ENCODE measurements around the gene PHLDB3.

PHLDB3 gene

GRCh38 chr19:43489310-43489709, 15.2 kb downstream of the PHLDB3 start:
- no peak overlapping the region for H3K9ac ChIP-seq (ENCODE audit: low read depth, low read length)
- H3K27me3 ChIP-seq (ENCODE audit: control insufficient read depth, insufficient read depth, low read length) = no peaks in the 10 kb centered on the region
- H3K4me3 ChIP-seq (ENCODE audit: low read depth, low read length) = no peak overlapping the region
- no peaks in the 10 kb centered on the region for H3K9me3 ChIP-seq (ENCODE audit: control insufficient read depth, insufficient read depth, low read length)
- no peaks in the 10 kb centered on the region for H3K36me3 ChIP-seq (ENCODE audit: control insufficient read depth, insufficient read depth, low read length)
- H3K4me1 ChIP-seq (ENCODE audit: control insufficient read depth, insufficient read depth, low read length) = no peaks in the 10 kb centered on the region

- H3K36me3 ChIP-seq (ENCODE audit: control insufficient read depth, insufficient read depth, low read length) = no peaks in the 10 kb centered on the region
- no peak overlapping the region for H3K4me3 ChIP-seq (ENCODE audit: low read depth, low read length)
- H3K9me3 ChIP-seq (ENCODE audit: control insufficient read depth, insufficient read depth, low read length) = no peaks in the 10 kb centered on the region
- no peaks in the 10 kb centered on the region for H3K4me1 ChIP-seq (ENCODE audit: control insufficient read depth, insufficient read depth, low read length)
- H3K27me3 ChIP-seq (ENCODE audit: control insufficient read depth, insufficient read depth, low read length) = no peaks in the 10 kb centered on the region
- H3K9ac ChIP-seq (ENCODE audit: low read depth, low read length) = no peak overlapping the region
Measured at GRCh38 chr19:43488179-43488578, 16.4 kb downstream of the PHLDB3 start.

DNA sequence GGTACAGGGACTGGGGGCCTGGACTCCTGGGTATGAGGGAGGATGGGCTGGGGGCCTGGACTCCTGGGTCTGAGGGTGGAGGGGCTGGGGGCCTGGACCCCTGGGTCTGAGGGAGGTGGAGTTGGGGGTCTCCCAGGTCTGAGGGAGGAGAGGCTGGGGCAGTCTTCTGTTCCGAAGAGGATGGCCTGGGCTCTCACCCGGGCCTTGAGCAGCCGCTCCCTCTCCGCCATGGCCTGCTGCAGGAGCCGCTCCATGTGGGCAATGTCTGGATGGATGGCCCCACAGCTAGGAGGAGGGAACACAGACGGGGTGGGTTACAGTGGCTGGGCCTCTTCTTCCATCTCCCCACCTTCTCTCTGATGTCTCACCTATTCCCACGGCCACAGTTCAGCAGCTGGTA, 18.1 kb downstream of the PHLDB3 start:
- H3K27me3 ChIP-seq (ENCODE audit: control insufficient read depth, insufficient read depth, low read length) = no peaks in the 10 kb centered on the region
- no peak overlapping the region for H3K4me3 ChIP-seq (ENCODE audit: low read depth, low read length)
- no peak overlapping the region for H3K9ac ChIP-seq (ENCODE audit: low read depth, low read length)
- no peaks in the 10 kb centered on the region for H3K9me3 ChIP-seq (ENCODE audit: control insufficient read depth, insufficient read depth, low read length)
- no peaks in the 10 kb centered on the region for H3K36me3 ChIP-seq (ENCODE audit: control insufficient read depth, insufficient read depth, low read length)
- no peaks in the 10 kb centered on the region for H3K4me1 ChIP-seq (ENCODE audit: control insufficient read depth, insufficient read depth, low read length)

- Histone ChIP-seq H3K27me3 (ENCODE audit: control insufficient read depth, insufficient read depth, low read length) (no peaks in the 10 kb centered on the region), H3K4me3 (ENCODE audit: low read depth, low read length) (no peak overlapping the region), H3K36me3 (ENCODE audit: control insufficient read depth, insufficient read depth, low read length) (no peaks in the 10 kb centered on the region), H3K9ac (ENCODE audit: low read depth, low read length) (no peak overlapping the region), H3K9me3 (ENCODE audit: control insufficient read depth, insufficient read depth, low read length) (no peaks in the 10 kb centered on the region), H3K4me1 (ENCODE audit: control insufficient read depth, insufficient read depth, low read length) (no peaks in the 10 kb centered on the region)
Measured at GRCh38 chr19:43485951-43486350, 18.6 kb downstream of the PHLDB3 start.

DNA sequence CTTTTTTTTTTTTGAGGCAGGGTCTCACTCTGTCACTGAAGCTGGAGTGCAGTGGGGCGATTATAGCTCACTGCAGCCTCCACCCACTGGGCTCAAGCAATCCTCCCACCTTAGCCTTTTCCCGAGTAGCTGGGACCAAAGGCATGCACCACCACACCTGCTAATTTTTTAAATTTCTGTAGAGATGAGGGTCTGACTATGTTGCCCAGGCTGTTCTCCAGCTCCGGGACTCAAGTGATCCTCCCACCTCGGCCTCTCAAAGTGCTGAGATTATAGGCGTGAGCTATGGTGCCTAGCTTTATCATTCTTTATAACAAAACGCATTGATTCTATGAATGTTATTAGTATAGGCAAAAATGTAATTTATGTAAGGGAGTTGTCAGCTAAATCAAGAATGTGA, 21.3 kb downstream of the PHLDB3 start:
- Histone ChIP-seq H3K9me3 (ENCODE audit: control insufficient read depth, insufficient read depth, low read length) (no peaks in the 10 kb centered on the region), H3K36me3 (ENCODE audit: control insufficient read depth, insufficient read depth, low read length) (no peaks in the 10 kb centered on the region), H3K4me1 (ENCODE audit: control insufficient read depth, insufficient read depth, low read length) (no peaks in the 10 kb centered on the region), H3K27me3 (ENCODE audit: control insufficient read depth, insufficient read depth, low read length) (no peaks in the 10 kb centered on the region), H3K4me3 (ENCODE audit: low read depth, low read length) (no peak overlapping the region), H3K9ac (ENCODE audit: low read depth, low read length) (no peak overlapping the region)

DNA sequence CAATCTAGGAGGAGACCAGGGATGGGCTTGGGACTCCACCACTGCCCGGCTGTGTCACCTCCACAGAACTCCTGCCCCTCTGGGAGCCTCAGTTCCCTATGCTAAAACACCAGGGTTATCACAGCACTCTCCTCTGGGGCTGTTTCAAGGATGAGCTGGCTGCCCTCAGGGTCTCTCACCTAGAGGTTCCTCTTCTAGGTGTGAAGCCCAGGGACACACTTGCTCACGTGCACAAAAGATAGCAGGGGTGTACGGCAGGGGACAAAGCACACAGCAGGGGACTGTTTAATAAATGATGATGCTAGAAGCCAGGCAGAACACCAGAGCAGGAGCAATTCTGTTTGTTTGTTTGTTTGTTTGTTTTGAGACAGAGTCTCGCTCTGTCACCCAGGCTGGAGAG, 22.4 kb downstream of the PHLDB3 start:
- no peak overlapping the region for H3K9ac ChIP-seq (ENCODE audit: low read depth, low read length)
- H3K36me3 ChIP-seq (ENCODE audit: control insufficient read depth, insufficient read depth, low read length) = no peaks in the 10 kb centered on the region
- no peaks in the 10 kb centered on the region for H3K9me3 ChIP-seq (ENCODE audit: control insufficient read depth, insufficient read depth, low read length)
- H3K27me3 ChIP-seq (ENCODE audit: control insufficient read depth, insufficient read depth, low read length) = no peaks in the 10 kb centered on the region
- no peaks in the 10 kb centered on the region for H3K4me1 ChIP-seq (ENCODE audit: control insufficient read depth, insufficient read depth, low read length)
- no peak overlapping the region for H3K4me3 ChIP-seq (ENCODE audit: low read depth, low read length)

DNA sequence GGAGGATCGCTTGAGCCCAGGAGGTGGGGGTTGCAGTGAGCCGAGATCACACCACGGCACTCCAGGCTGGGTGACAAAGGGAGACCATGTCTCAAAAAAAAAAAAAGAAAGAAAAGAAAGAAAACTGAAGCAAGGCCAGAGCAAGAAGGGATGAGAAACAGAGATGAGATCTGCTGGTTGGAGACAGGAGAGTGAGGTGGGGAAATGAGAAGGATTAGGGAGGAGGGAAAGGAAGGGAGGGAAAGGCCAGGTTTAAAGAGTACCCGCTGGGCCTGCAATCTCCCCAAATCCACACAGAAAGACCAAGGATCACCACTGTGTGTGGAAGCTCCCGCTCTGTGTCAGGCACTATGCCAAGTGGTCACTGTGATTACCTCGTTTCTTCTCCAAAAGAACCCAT, 22.8 kb downstream of the PHLDB3 start:
- H3K27me3 ChIP-seq (ENCODE audit: control insufficient read depth, insufficient read depth, low read length) = no peaks in the 10 kb centered on the region
- no peak overlapping the region for H3K4me3 ChIP-seq (ENCODE audit: low read depth, low read length)
- H3K9me3 ChIP-seq (ENCODE audit: control insufficient read depth, insufficient read depth, low read length) = no peaks in the 10 kb centered on the region
- no peaks in the 10 kb centered on the region for H3K4me1 ChIP-seq (ENCODE audit: control insufficient read depth, insufficient read depth, low read length)
- H3K36me3 ChIP-seq (ENCODE audit: control insufficient read depth, insufficient read depth, low read length) = no peaks in the 10 kb centered on the region
- no peak overlapping the region for H3K9ac ChIP-seq (ENCODE audit: low read depth, low read length)

GRCh38 chr19:43480574-43480973, 24.0 kb downstream of the PHLDB3 start:
- H3K36me3 ChIP-seq (ENCODE audit: control insufficient read depth, insufficient read depth, low read length) = no peaks in the 10 kb centered on the region
- no peak overlapping the region for H3K4me3 ChIP-seq (ENCODE audit: low read depth, low read length)
- H3K9me3 ChIP-seq (ENCODE audit: control insufficient read depth, insufficient read depth, low read length) = no peaks in the 10 kb centered on the region

DNA sequence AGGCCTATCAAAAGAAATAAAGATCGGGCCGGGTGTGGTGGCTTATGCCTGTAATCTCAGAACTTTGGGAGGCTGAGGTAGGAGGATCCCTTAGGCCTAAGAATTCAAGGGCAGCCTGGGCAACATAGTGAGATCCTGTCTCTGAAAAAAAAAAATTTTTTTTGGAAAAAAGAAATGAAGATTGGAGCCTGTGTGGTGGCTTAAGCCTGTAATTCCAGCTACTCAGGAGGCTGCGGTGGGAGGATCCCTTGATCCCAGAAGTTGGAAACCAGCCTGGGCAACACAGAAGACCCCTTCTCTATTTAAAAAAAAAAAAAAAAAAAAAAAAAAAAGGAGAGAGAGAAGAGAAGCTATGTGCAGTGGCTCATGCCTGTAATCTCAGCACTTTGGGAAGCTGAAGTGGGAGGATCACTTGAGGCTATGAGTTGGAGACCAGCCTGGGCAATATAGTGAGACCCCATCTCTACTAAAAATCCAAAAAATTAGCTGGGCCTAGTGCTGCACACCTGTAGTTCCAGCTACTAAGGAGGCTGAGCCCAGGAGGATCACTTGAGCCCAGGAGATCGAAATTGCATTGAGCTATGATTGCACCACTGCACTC, 24.5 kb downstream of the PHLDB3 start:
- no peaks in the 10 kb centered on the region for H3K36me3 ChIP-seq (ENCODE audit: control insufficient read depth, insufficient read depth, low read length)
- no peaks in the 10 kb centered on the region for H3K9me3 ChIP-seq (ENCODE audit: control insufficient read depth, insufficient read depth, low read length)
- H3K27me3 ChIP-seq (ENCODE audit: control insufficient read depth, insufficient read depth, low read length) = no peaks in the 10 kb centered on the region
- no peak overlapping the region for H3K9ac ChIP-seq (ENCODE audit: low read depth, low read length)
- no peaks in the 10 kb centered on the region for H3K4me1 ChIP-seq (ENCODE audit: control insufficient read depth, insufficient read depth, low read length)
- H3K4me3 ChIP-seq (ENCODE audit: low read depth, low read length) = no peak overlapping the region

More at GRCh38 chr19:43480574-43480973, 24.0 kb downstream of the PHLDB3 start:
- Histone ChIP-seq H3K4me1 (ENCODE audit: control insufficient read depth, insufficient read depth, low read length) (no peaks in the 10 kb centered on the region), H3K27me3 (ENCODE audit: control insufficient read depth, insufficient read depth, low read length) (no peaks in the 10 kb centered on the region), H3K9ac (ENCODE audit: low read depth, low read length) (no peak overlapping the region)

- Histone ChIP-seq H3K4me1 (ENCODE audit: control insufficient read depth, insufficient read depth, low read length) (no peaks in the 10 kb centered on the region), H3K9ac (ENCODE audit: low read depth, low read length) (no peak overlapping the region), H3K9me3 (ENCODE audit: control insufficient read depth, insufficient read depth, low read length) (no peaks in the 10 kb centered on the region), H3K4me3 (ENCODE audit: low read depth, low read length) (no peak overlapping the region), H3K36me3 (ENCODE audit: control insufficient read depth, insufficient read depth, low read length) (no peaks in the 10 kb centered on the region), H3K27me3 (ENCODE audit: control insufficient read depth, insufficient read depth, low read length) (peaks cover 4% of the 10 kb centered on the region)
Measured at GRCh38 chr19:43479226-43479625, 25.3 kb downstream of the PHLDB3 start.

- no peak overlapping the region for H3K9ac ChIP-seq (ENCODE audit: low read depth, low read length)
- no peaks in the 10 kb centered on the region for H3K36me3 ChIP-seq (ENCODE audit: control insufficient read depth, insufficient read depth, low read length)
- peaks cover 5% of the 10 kb centered on the region for H3K27me3 ChIP-seq (ENCODE audit: control insufficient read depth, insufficient read depth, low read length)
- H3K9me3 ChIP-seq (ENCODE audit: control insufficient read depth, insufficient read depth, low read length) = no peaks in the 10 kb centered on the region
- H3K4me3 ChIP-seq (ENCODE audit: low read depth, low read length) = no peak overlapping the region
- no peaks in the 10 kb centered on the region for H3K4me1 ChIP-seq (ENCODE audit: control insufficient read depth, insufficient read depth, low read length)
Measured at GRCh38 chr19:43478323-43478722, 26.2 kb downstream of the PHLDB3 start.

- Histone ChIP-seq H3K4me1 (ENCODE audit: control insufficient read depth, insufficient read depth, low read length) (no peaks in the 10 kb centered on the region), H3K27me3 (ENCODE audit: control insufficient read depth, insufficient read depth, low read length) (peaks cover 7% of the 10 kb centered on the region), H3K9ac (ENCODE audit: low read depth, low read length) (no peak overlapping the region)
Measured at GRCh38 chr19:43476606-43477005, 27.9 kb downstream of the PHLDB3 start.

More at GRCh38 chr19:43476606-43477005, 27.9 kb downstream of the PHLDB3 start:
- Histone ChIP-seq H3K4me3 (ENCODE audit: low read depth, low read length) (no peak overlapping the region), H3K9me3 (ENCODE audit: control insufficient read depth, insufficient read depth, low read length) (no peaks in the 10 kb centered on the region), H3K36me3 (ENCODE audit: control insufficient read depth, insufficient read depth, low read length) (no peaks in the 10 kb centered on the region)

Measured in iPS-15b (cell line).